HG02678 (cell line): ENCODE results near the gene DCUN1D4.

Experiments used
- ATAC-seq: cut with Tn5 transposase; IDR thresholded peaks from one replicate; pipeline ENCODE4 v1.9.1; 2021; ENCODE audit warnings: mild to moderate bottlenecking, moderate library complexity; ENCODE audit not compliant: unreplicated experiment

The DCUN1D4 gene

GRCh38 chr4:51958199-51958968, 115.4 kb downstream of the DCUN1D4 start:
- no peak for ATAC-seq

GRCh38 chr4:51960486-51960885, 117.5 kb downstream of the DCUN1D4 start:
- ATAC-seq, result no peak

GRCh38 chr4:51963841-51964517, 121.0 kb downstream of the DCUN1D4 start:
- no peak for ATAC-seq

GRCh38 chr4:51965862-51966261, 122.9 kb downstream of the DCUN1D4 start:
- no peak for ATAC-seq
